IMR-90 (cell line): ENCODE data around the gene PKHD1. TPM values are rescaled to one million over a fixed set of nuclear protein-coding genes. Genes with fewer than 3 reads are reported as not detected.

Experiments
- ATAC-seq: fragments of 200-7000 bp; cut with Tn5 transposase; 2 replicates; pipeline ENCODE4 v1.9.1; 2020; ENCODE audit warnings: low read depth, mild to moderate bottlenecking, moderate library complexity
- BruUV-seq: library from RNA; stranded (reverse); fragments of 400-500 nt; replicated peaks from 2 replicates; lab custom pipeline; 2021; lab: Mats Ljungman, UMichigan
- CTCF ChIA-PET: fragments of 300-600 bp; formaldehyde crosslinking; extraction: SDS; loops from one replicate; lab custom pipeline; 2021; ENCODE audit warnings: antibody characterized with exemption; lab: Yijun Ruan, JAX
- POLR2A ChIA-PET: fragments of 300-600 bp; sonication (Branson Sonifier 250); formaldehyde crosslinking; loops from one replicate; lab custom pipeline; 2022; ENCODE audit warnings: antibody characterized with exemption; ENCODE audit not compliant: unreplicated experiment; lab: Charles Lee
- DNase-seq: peaks from one replicate; pipeline ENCODE4 v3.0.0; 2013
- H2AFZ ChIP-seq: replicated peaks from 2 replicates; pipeline ENCODE3; 2013; ENCODE audit warnings: low read length, mild to moderate bottlenecking; ENCODE audit not compliant: poor library complexity
- H2AK5ac ChIP-seq: 2 replicates; pipeline ENCODE4 v1.6.1; 2013; ENCODE audit warnings: low read depth, low read length, inconsistent platforms
- H2AK9ac ChIP-seq: replicated peaks from 2 replicates; pipeline ENCODE3; 2013; ENCODE audit warnings: mild to moderate bottlenecking, low read depth, low read length, moderate library complexity; ENCODE audit not compliant: poor library complexity
- H2BK120ac ChIP-seq: 2 replicates; pipeline ENCODE4 v1.6.1; 2013; ENCODE audit warnings: low read depth, low read length, inconsistent platforms
- H2BK15ac ChIP-seq: 3 replicates; pipeline ENCODE4 v1.6.1; 2013; ENCODE audit warnings: low read depth, low read length, inconsistent platforms
- H2BK20ac ChIP-seq: 2 replicates; pipeline ENCODE4 v1.6.1; 2013; ENCODE audit warnings: low read depth, mild to moderate bottlenecking, inconsistent platforms, low read length, moderate library complexity
- H2BK5ac ChIP-seq: 2 replicates; pipeline ENCODE4 v1.6.1; 2013; ENCODE audit warnings: mild to moderate bottlenecking, low read depth, low read length, inconsistent platforms; ENCODE audit not compliant: poor library complexity, severe bottlenecking
- H3K14ac ChIP-seq: replicated peaks from 2 replicates; pipeline ENCODE4 v1.6.1; 2013; ENCODE audit warnings: low read depth, low read length, inconsistent platforms
- H3K18ac ChIP-seq: 2 replicates; pipeline ENCODE4 v1.6.1; 2013; ENCODE audit warnings: low read depth, low read length, control low read depth
- H3K23ac ChIP-seq: 2 replicates; pipeline ENCODE4 v1.6.1; 2013; ENCODE audit warnings: low read depth, low read length, inconsistent platforms
- H3K27ac ChIP-seq: 2 replicates; pipeline ENCODE4 v1.5.1; 2013; ENCODE audit warnings: mild to moderate bottlenecking, control low read depth, low read length; ENCODE audit not compliant: insufficient read depth
- H3K27me3 ChIP-seq: 2 replicates; pipeline ENCODE4 v1.6.1; 2013; ENCODE audit warnings: low read length; ENCODE audit not compliant: control insufficient read depth, insufficient read depth
- H3K36me3 ChIP-seq: 2 replicates; pipeline ENCODE4 v1.6.1; 2013; ENCODE audit warnings: low read length, mixed read lengths; ENCODE audit not compliant: control insufficient read depth, insufficient read depth
- H3K4ac ChIP-seq: 2 replicates; pipeline ENCODE4 v1.6.1; 2013; ENCODE audit warnings: low read depth, low read length, inconsistent platforms
- H3K4me1 ChIP-seq: 2 replicates; pipeline ENCODE4 v1.6.1; 2013; ENCODE audit warnings: low read length, mixed read lengths; ENCODE audit not compliant: control insufficient read depth, insufficient read depth
- H3K4me2 ChIP-seq: 2 replicates; pipeline ENCODE4 v1.6.1; 2013; ENCODE audit warnings: low read depth, mild to moderate bottlenecking, control low read depth, low read length, moderate library complexity
- H3K4me3 ChIP-seq: 2 replicates; pipeline ENCODE4 v1.5.1; 2013; ENCODE audit warnings: low read depth, mild to moderate bottlenecking, control low read depth, low read length, moderate library complexity; ENCODE audit not compliant: insufficient read depth
- H3K56ac ChIP-seq: 2 replicates; pipeline ENCODE4 v1.6.1; 2013; ENCODE audit warnings: low read length, inconsistent platforms; ENCODE audit not compliant: insufficient read depth; ENCODE audit errors: extremely low read depth
- H3K79me1 ChIP-seq, 2 experiments: 2 replicates each; pipeline ENCODE4 v1.6.1; 2013; ENCODE audit warnings: low read length in 2 of 2, inconsistent platforms in 1 of 2, low read depth in 1 of 2
- H3K9ac ChIP-seq: 2 replicates; pipeline ENCODE4 v1.6.1; 2013; ENCODE audit warnings: low read depth, low read length, control low read depth
- H3K9me1 ChIP-seq: 2 replicates; pipeline ENCODE4 v1.6.1; 2013; ENCODE audit warnings: low read length, inconsistent platforms; ENCODE audit not compliant: insufficient read depth
- H3K9me3 ChIP-seq: 2 replicates; pipeline ENCODE4 v1.6.1; 2013; ENCODE audit warnings: low read length; ENCODE audit not compliant: control insufficient read depth, insufficient read depth
- H4K20me1 ChIP-seq: 2 replicates; pipeline ENCODE4 v1.6.1; 2013; ENCODE audit warnings: low read length, inconsistent platforms; ENCODE audit not compliant: insufficient read depth
- H4K5ac ChIP-seq: 2 replicates; pipeline ENCODE4 v1.6.1; 2013; ENCODE audit warnings: mild to moderate bottlenecking, low read depth, low read length, control low read depth
- H4K8ac ChIP-seq, 2 experiments: 2 replicates each; pipeline ENCODE4 v1.6.1; 2013; ENCODE audit warnings: low read depth in 2 of 2, low read length in 2 of 2, control low read depth in 1 of 2, inconsistent platforms in 1 of 2
- H4K91ac ChIP-seq: 2 replicates; pipeline ENCODE4 v1.6.1; 2013; ENCODE audit warnings: low read depth, low read length, inconsistent platforms; ENCODE audit not compliant: insufficient read depth
- BHLHE40 ChIP-seq: fragments of 150-350 bp; IDR thresholded peaks from 2 replicates; pipeline ENCODE4 v1.6.1; 2016; ENCODE audit warnings: mild to moderate bottlenecking, low read depth, low read length
- CEBPB ChIP-seq: IDR thresholded peaks from 2 replicates; pipeline ENCODE4 v1.6.1; 2012; ENCODE audit warnings: low read depth, low read length, improper control_type of control experiment
- CHD1 ChIP-seq: IDR thresholded peaks from 2 replicates; pipeline ENCODE4 v1.6.1; 2012; ENCODE audit warnings: low read depth, low read length, improper control_type of control experiment
- CTCF ChIP-seq: conservative IDR thresholded peaks from 2 replicates; pipeline ENCODE4 v1.5.1; 2012; ENCODE audit warnings: mild to moderate bottlenecking, low read depth, low read length, improper control_type of control experiment
- ELK1 ChIP-seq: fragments of 150-350 bp; IDR thresholded peaks from 2 replicates; pipeline ENCODE4 v1.6.1; 2016; ENCODE audit warnings: low read depth, mild to moderate bottlenecking, low read length, moderate library complexity, borderline replicate concordance
- FOS ChIP-seq: fragments of 150-350 bp; IDR thresholded peaks from 2 replicates; pipeline ENCODE4 v1.6.1; 2016; ENCODE audit warnings: low read depth, low read length
- MAFK ChIP-seq: IDR thresholded peaks from 2 replicates; pipeline ENCODE4 v1.6.1; 2012; ENCODE audit warnings: low read depth, low read length, improper control_type of control experiment
- MAZ ChIP-seq: IDR thresholded peaks from 2 replicates; pipeline ENCODE4 v1.6.1; 2012; ENCODE audit warnings: low read depth, mild to moderate bottlenecking, low read length, improper control_type of control experiment, moderate library complexity, borderline replicate concordance
- MXI1 ChIP-seq: IDR thresholded peaks from 2 replicates; pipeline ENCODE4 v1.6.1; 2012; ENCODE audit warnings: low read depth, mild to moderate bottlenecking, low read length, moderate library complexity, borderline replicate concordance
- NFE2L2 ChIP-seq: fragments of 150-350 bp; IDR thresholded peaks from 2 replicates; pipeline ENCODE4 v1.6.1; 2016; ENCODE audit warnings: low read depth, mild to moderate bottlenecking, low read length
- POLR2A ChIP-seq: IDR thresholded peaks from 2 replicates; pipeline ENCODE4 v1.6.1; 2012; ENCODE audit warnings: mild to moderate bottlenecking, low read depth, low read length
- RAD21 ChIP-seq: IDR thresholded peaks from 2 replicates; pipeline ENCODE4 v1.6.1; 2012; ENCODE audit warnings: low read length, improper control_type of control experiment
- RCOR1 ChIP-seq: IDR thresholded peaks from 2 replicates; pipeline ENCODE4 v1.6.1; 2012; ENCODE audit warnings: mild to moderate bottlenecking, low read length, improper control_type of control experiment; ENCODE audit not compliant: insufficient replicate concordance
- RFX5 ChIP-seq: IDR thresholded peaks from 2 replicates; pipeline ENCODE4 v1.8.0; 2012; ENCODE audit warnings: low read depth, mild to moderate bottlenecking, low read length, moderate library complexity
- SMC3 ChIP-seq: fragments of 150-350 bp; IDR thresholded peaks from 2 replicates; pipeline ENCODE4 v1.6.1; 2016; ENCODE audit warnings: low read depth, mild to moderate bottlenecking, antibody characterized with exemption, low read length, moderate library complexity
- USF2 ChIP-seq: fragments of 150-350 bp; IDR thresholded peaks from 2 replicates; pipeline ENCODE4 v1.6.1; 2017; ENCODE audit warnings: mild to moderate bottlenecking, antibody characterized with exemption, low read length, low read depth
- WGBS, 2 experiments: methylation state at CpG; one replicate each; pipeline versions ENCODE4 v1.1.5 to v1.1.7; 2013; ENCODE audit warnings: missing lambda C conversion rate in 2 of 2; ENCODE audit not compliant: insufficient read length in 1 of 2; ENCODE audit errors: extremely low coverage in 2 of 2; 5-methylcytosine and 5-hydroxymethylcytosine counted together
- dilution Hi-C: fragments of 300-500 bp; cut with HindIII; formaldehyde crosslinking; loops from one replicate; pipeline ENCODE4 v1.14.3; 2018; ENCODE audit warnings: low sequenced_read_pairs; ENCODE audit not compliant: unreplicated experiment
- in situ Hi-C: fragments of 300-500 bp; cut with MboI; formaldehyde crosslinking; loops from 3 replicates; pipeline ENCODE4 v1.14.3; 2019; ENCODE audit warnings: low sequenced_read_pairs, inconsistent platforms, mixed read lengths
- intact Hi-C: fragments of 100-400 bp; cut with micrococcal nuclease; formaldehyde crosslinking; loops from 2 replicates; pipeline ENCODE4 v1.10.0; 2022
- polyA plus RNA-seq, 3 experiments: library from polyadenylated mRNA; depleted of rRNA; stranded (reverse); fragments of >200 nt; gene quantifications; 2 replicates each; pipeline ENCODE4 v1.2.3, GENCODE V29; 2012; ENCODE audit warnings: low replicate concordance in 1 of 3
- total RNA-seq: library from RNA; depleted of rRNA; stranded (reverse); fragments of >200 nt; gene quantifications from 2 replicates; pipeline ENCODE4 v1.2.3, GENCODE V29; 2012

The PKHD1 gene
- total and polyA plus RNA-seq, 2 of the 4 experiments (the other 2 are of a cell fraction): not detected

GRCh38 chr6:51910851-51911250 is 176.6 kb downstream of the PKHD1 start:
- Histone ChIP-seq H3K27me3 (no peaks in the 10 kb centered on the region), H2AK5ac (no peak overlapping the region), H4K8ac (no peak overlapping the region), H3K4me2 (no peak overlapping the region), H3K9ac (no peak overlapping the region), H2AFZ (no peak overlapping the region), H3K4ac (no peak overlapping the region), H3K9me3 (no peaks in the 10 kb centered on the region), H3K18ac (no peak overlapping the region), H4K20me1 (no peaks in the 10 kb centered on the region), H3K27ac (no peak overlapping the region), H2BK120ac (no peak overlapping the region), H3K36me3 (no peaks in the 10 kb centered on the region), H4K5ac (no peak overlapping the region), H3K4me1 (no peaks in the 10 kb centered on the region), H2BK20ac (no peak overlapping the region), H3K23ac (no peak overlapping the region), H3K9me1 (no peaks in the 10 kb centered on the region), H3K14ac (no peak overlapping the region), H2AK9ac (no peak overlapping the region), H2BK15ac (no peak overlapping the region), H4K91ac (no peak overlapping the region), H3K79me1 (no peaks in the 10 kb centered on the region), H2BK5ac (no peak overlapping the region), H3K56ac (no peak overlapping the region), H3K4me3 (no peak overlapping the region)
- dilution Hi-C loops: no loop called here
- no TSS peak for BruUV-seq
- CTCF ChIA-PET: no interaction called here
- DNase-seq (no peak), ATAC-seq (no peak)
- WGBS, 2 experiments: 0% methylated on average over 2 of the region's 2 CpGs; no CpG with 5 or more reads in 1 of the 2 experiments
- TF ChIP-seq FOS (no peak), POLR2A (no peak), MAZ (no peak), NFE2L2 (no peak), RFX5 (no peak), ELK1 (no peak), USF2 (no peak), MAFK (no peak), RAD21 (no peak), MXI1 (no peak), CTCF (no peak), CHD1 (no peak), BHLHE40 (no peak), CEBPB (no peak), RCOR1 (no peak), SMC3 (no peak)
- intact Hi-C loops: no loop called here
- POLR2A ChIA-PET: no interaction called here
- in situ Hi-C loops: no loop called here
